ENCODE data around the gene ASMT.
"Not testable (repeated sequence)": the region's sequence is repeated elsewhere in the genome, so short reads cannot be mapped to it uniquely, and the experiment has no call there.

DNA sequence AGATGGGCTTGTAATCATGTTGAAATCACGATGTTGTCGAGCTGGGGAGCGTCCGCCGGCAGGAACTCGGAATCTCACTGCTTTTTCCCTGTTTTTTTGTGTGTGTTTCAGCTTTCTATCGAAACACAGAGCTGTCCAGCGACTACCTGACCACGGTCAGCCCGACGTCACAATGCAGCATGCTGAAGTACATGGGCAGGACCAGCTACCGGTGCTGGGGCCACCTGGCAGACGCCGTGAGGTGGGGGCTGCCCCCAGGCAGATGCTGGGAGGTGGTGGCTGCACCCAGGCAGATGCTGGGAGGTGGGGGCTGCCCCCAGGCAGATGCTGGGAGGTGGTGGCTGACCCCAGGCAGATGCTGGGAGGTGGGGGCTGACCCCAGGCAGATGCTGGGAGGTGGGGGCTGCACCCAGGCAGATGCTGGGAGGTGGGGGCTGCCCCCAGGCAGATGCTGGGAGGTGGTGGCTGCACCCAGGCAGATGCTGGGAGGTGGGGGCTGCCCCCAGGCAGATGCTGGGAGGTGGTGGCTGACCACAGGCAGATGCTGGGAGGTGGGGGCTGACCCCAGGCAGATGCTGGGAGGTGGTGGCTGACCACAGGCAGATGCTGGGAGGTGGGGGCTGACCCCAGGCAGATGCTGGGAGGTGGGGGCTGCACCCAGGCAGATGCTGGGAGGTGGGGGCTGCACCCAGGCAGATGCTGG is 9.4 kb downstream of the ASMT start:
- not testable (repeated sequence) for TF ChIP-seq CTCF, POLR2A (IDR thresholded peaks at IDR 0.05)

All from lower leg skin (tissue), 3 donors.